GM18870 (cell line): ENCODE measurements around the gene NFILZ.

ENCODE experiments used
- ATAC-seq: cut with Tn5 transposase; IDR thresholded peaks from one replicate; pipeline ENCODE4 v1.9.1; 2021; ENCODE audit warnings: moderate library complexity; ENCODE audit not compliant: unreplicated experiment

Gene NFILZ

GRCh38 chr19:8629996-8630683, at the start of gene NFILZ:
NFILZ (plus strand) TSS chr19:8630633; CDS start chr19:8676766, 46,133 bp downstream.
- ATAC-seq = no peak

GRCh38 chr19:8580710-8581281, 49.6 kb upstream of the NFILZ start:
- no peak for ATAC-seq

- ATAC-seq = no peak
Observed at GRCh38 chr19:8584965-8585893, 45.2 kb upstream of the NFILZ start.

GRCh38 chr19:8585894-8586750, 44.3 kb upstream of the NFILZ start:
- no peak for ATAC-seq

- ATAC-seq = no peak
Observed at GRCh38 chr19:8589177-8589714, 41.2 kb upstream of the NFILZ start.

GRCh38 chr19:8592231-8593009, 38.0 kb upstream of the NFILZ start:
- no peak for ATAC-seq

- no peak for ATAC-seq
Observed at GRCh38 chr19:8593931-8594330, 36.5 kb upstream of the NFILZ start.

GRCh38 chr19:8595651-8596050, 34.8 kb upstream of the NFILZ start:
- ATAC-seq = no peak

GRCh38 chr19:8596168-8596567, 34.3 kb upstream of the NFILZ start:
- ATAC-seq = no peak

- ATAC-seq = no peak
Observed at GRCh38 chr19:8600064-8600463, 30.4 kb upstream of the NFILZ start.

GRCh38 chr19:8600816-8601215, 29.6 kb upstream of the NFILZ start:
- no peak for ATAC-seq

GRCh38 chr19:8601796-8602195, 28.6 kb upstream of the NFILZ start:
- ATAC-seq = no peak

GRCh38 chr19:8605514-8605913, 24.9 kb upstream of the NFILZ start:
- ATAC-seq = no peak

- no peak for ATAC-seq
Observed at GRCh38 chr19:8607386-8607785, 23.0 kb upstream of the NFILZ start.

GRCh38 chr19:8608941-8609278, 21.5 kb upstream of the NFILZ start:
- no peak for ATAC-seq

GRCh38 chr19:8609279-8610040, 21.0 kb upstream of the NFILZ start:
- no peak for ATAC-seq

GRCh38 chr19:8610041-8610935, 20.1 kb upstream of the NFILZ start, which contains the start of gene ADAMTS10:
ADAMTS10 (minus strand) TSS chr19:8610715; CDS start chr19:8605710, 5,005 bp downstream.
- no peak for ATAC-seq

- ATAC-seq = no peak
Observed at GRCh38 chr19:8610936-8611300, 19.5 kb upstream of the NFILZ start.
